22Rv1 (cell line): ENCODE data around the gene PHRF1.

ENCODE experiments used
- H3K27ac ChIP-seq: fragments of 450-650 bp; 2 replicates; pipeline ENCODE4 v1.5.1; 2017
- CTCF ChIP-seq: fragments of 450-650 bp; IDR thresholded peaks from 2 replicates; pipeline ENCODE4 v1.5.1; 2017; ENCODE audit warnings: mild to moderate bottlenecking
- ZFX ChIP-seq: fragments of 450-650 bp; IDR thresholded peaks from 2 replicates; pipeline ENCODE4 v1.6.1; 2017; ENCODE audit warnings: antibody characterized with exemption, borderline replicate concordance

Gene PHRF1

GRCh38 chr11:613369-613968 lies 37.2 kb downstream of the PHRF1 start:
- peak overlapping the region; percentile 86 for H3K27ac ChIP-seq
- TF ChIP-seq ZFX (no peak), CTCF (no peak)

GRCh38 chr11:614021-614622 lies 37.9 kb downstream of the PHRF1 start:
- no peak for TF ChIP-seq ZFX
- no peak for TF ChIP-seq CTCF
- peak overlapping the region; percentile 86 for H3K27ac ChIP-seq

GRCh38 chr11:614623-615503 lies 38.6 kb downstream of the PHRF1 start:
- peak overlapping the region; percentile 86 for H3K27ac ChIP-seq
- TF ChIP-seq CTCF = no peak
- no peak for TF ChIP-seq ZFX

GRCh38 chr11:615504-616319 lies 39.4 kb downstream of the PHRF1 start, which contains the start of gene IRF7:
IRF7 (minus strand) TSS chr11:615950; CDS start chr11:615364, 586 bp downstream.
- H3K27ac ChIP-seq = peak within 1 kb of the TSS; percentile 86
- no peak for TF ChIP-seq ZFX
- TF ChIP-seq CTCF = no peak

- peak overlapping the region; percentile 86 for H3K27ac ChIP-seq
- no peak for TF ChIP-seq CTCF
- no peak for TF ChIP-seq ZFX
Measured at GRCh38 chr11:616320-617198, 40.3 kb downstream of the PHRF1 start.

- H3K27ac ChIP-seq = no peak overlapping the region
- no peak for TF ChIP-seq CTCF
- no peak for TF ChIP-seq ZFX
Measured at GRCh38 chr11:617199-617911, 41.1 kb downstream of the PHRF1 start.
